HG03439 (cell line): ENCODE results near the gene PPP5C.
"Not testable (repeated sequence)": the region's sequence is repeated elsewhere in the genome, so short reads cannot be mapped to it uniquely, and the experiment has no call there.

Source experiments
- ATAC-seq: cut with Tn5 transposase; IDR thresholded peaks from one replicate; pipeline ENCODE4 v1.9.1; 2021; ENCODE audit warnings: mild to moderate bottlenecking, moderate library complexity; ENCODE audit not compliant: unreplicated experiment

PPP5C gene

GRCh38 chr19:46364359-46364758 is 17.5 kb downstream of the PPP5C start:
- ATAC-seq: no peak

GRCh38 chr19:46365561-46365960 is 18.7 kb downstream of the PPP5C start:
- no peak for ATAC-seq

- no peak for ATAC-seq
Observed at GRCh38 chr19:46366620-46367292, 19.9 kb downstream of the PPP5C start.

GRCh38 chr19:46367426-46367825 is 20.5 kb downstream of the PPP5C start:
- no peak for ATAC-seq

GRCh38 chr19:46368116-46368515 is 21.2 kb downstream of the PPP5C start:
- no peak for ATAC-seq

- ATAC-seq: no peak
Observed at GRCh38 chr19:46369817-46370216, 22.9 kb downstream of the PPP5C start.

GRCh38 chr19:46371371-46371901 is 24.5 kb downstream of the PPP5C start:
- ATAC-seq: no peak

- ATAC-seq: no peak
Observed at GRCh38 chr19:46372901-46373490, 26.1 kb downstream of the PPP5C start.

GRCh38 chr19:46373491-46374359 is 26.8 kb downstream of the PPP5C start:
- no peak for ATAC-seq

- no peak for ATAC-seq
Observed at GRCh38 chr19:46374536-46375475, 27.9 kb downstream of the PPP5C start.

- not testable (repeated sequence) for ATAC-seq
Observed at GRCh38 chr19:46375476-46376067, 28.7 kb downstream of the PPP5C start.

- ATAC-seq: no peak
Observed at GRCh38 chr19:46376241-46377153, 29.6 kb downstream of the PPP5C start.

GRCh38 chr19:46378268-46378667 is 31.4 kb downstream of the PPP5C start:
- ATAC-seq: no peak

- no peak for ATAC-seq
Observed at GRCh38 chr19:46380690-46381089, 33.8 kb downstream of the PPP5C start.

GRCh38 chr19:46381346-46381745 is 34.5 kb downstream of the PPP5C start:
- no peak for ATAC-seq

GRCh38 chr19:46381756-46382345 is 35.0 kb downstream of the PPP5C start:
- no peak for ATAC-seq

- ATAC-seq: no peak
Observed at GRCh38 chr19:46383171-46383815, 36.4 kb downstream of the PPP5C start.

- ATAC-seq: no peak
Observed at GRCh38 chr19:46383846-46384245, 37.0 kb downstream of the PPP5C start.
